Right lobe of liver (tissue), 4 donors: ENCODE results near the gene BMAL1.

Source experiments
- POLR2A ChIP-seq: fragments of 450-650 bp; IDR thresholded peaks from one replicate; pipeline ENCODE4 v1.6.1; 2017; ENCODE audit warnings: antibody characterized with exemption, mild to moderate bottlenecking
- TF ChIP-seq, protein P1 (sequence below), 4 donors: fragments of 200-600 bp in 3 of 4; fragments of 450-650 bp in 1 of 4; IDR thresholded peaks; one replicate each; pipeline versions ENCODE4 v1.5.1 to v1.8.0; 2016 to 2022; ENCODE audit warnings: antibody characterized with exemption in 4 of 4, mild to moderate bottlenecking in 2 of 4
- donor health status: DM: no; HTN: no; CAD: no.
- donor health status: DM: no; HTN: no; CAD: no.
- donor health status: DM: no; HTN: yes; CAD: no.

DNA sequence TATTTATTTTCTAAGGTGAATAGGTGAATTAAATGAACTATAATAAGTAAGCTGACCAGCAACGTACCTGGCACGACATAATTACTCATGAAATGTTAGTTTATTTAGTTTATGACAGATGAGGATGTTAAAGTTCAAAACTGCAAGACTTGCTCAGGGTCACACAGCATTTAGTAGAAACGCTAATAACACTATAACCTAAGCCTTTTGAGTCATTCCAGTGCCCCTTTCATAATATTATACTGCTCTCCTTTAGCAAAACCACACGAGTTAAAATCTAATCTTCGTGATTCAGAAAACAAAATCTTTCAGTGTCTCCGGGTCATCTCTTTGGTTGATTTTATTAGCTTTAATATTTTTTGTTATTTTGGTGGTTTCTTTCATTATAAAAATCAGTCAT is 145.8 kb downstream of the BMAL1 start:
- TF ChIP-seq, protein P1, sequence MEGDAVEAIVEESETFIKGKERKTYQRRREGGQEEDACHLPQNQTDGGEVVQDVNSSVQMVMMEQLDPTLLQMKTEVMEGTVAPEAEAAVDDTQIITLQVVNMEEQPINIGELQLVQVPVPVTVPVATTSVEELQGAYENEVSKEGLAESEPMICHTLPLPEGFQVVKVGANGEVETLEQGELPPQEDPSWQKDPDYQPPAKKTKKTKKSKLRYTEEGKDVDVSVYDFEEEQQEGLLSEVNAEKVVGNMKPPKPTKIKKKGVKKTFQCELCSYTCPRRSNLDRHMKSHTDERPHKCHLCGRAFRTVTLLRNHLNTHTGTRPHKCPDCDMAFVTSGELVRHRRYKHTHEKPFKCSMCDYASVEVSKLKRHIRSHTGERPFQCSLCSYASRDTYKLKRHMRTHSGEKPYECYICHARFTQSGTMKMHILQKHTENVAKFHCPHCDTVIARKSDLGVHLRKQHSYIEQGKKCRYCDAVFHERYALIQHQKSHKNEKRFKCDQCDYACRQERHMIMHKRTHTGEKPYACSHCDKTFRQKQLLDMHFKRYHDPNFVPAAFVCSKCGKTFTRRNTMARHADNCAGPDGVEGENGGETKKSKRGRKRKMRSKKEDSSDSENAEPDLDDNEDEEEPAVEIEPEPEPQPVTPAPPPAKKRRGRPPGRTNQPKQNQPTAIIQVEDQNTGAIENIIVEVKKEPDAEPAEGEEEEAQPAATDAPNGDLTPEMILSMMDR (IDR thresholded peaks at IDR 0.05): no peak
- no peak for TF ChIP-seq POLR2A
